IPS-20b (cell line): ENCODE measurements around the gene SLC39A9.

Experiments
- H3K27ac ChIP-seq: one replicate; pipeline ENCODE4 v1.5.1; 2013; ENCODE audit warnings: low read length
- H3K27me3 ChIP-seq: 2 replicates; pipeline ENCODE4 v1.6.1; 2013; ENCODE audit warnings: mild to moderate bottlenecking, low read length, inconsistent platforms; ENCODE audit not compliant: insufficient read depth
- H3K36me3 ChIP-seq: 2 replicates; pipeline ENCODE4 v1.6.1; 2013; ENCODE audit warnings: low read depth, mild to moderate bottlenecking, inconsistent platforms, low read length, moderate library complexity; ENCODE audit not compliant: insufficient read depth
- H3K4me1 ChIP-seq: 2 replicates; pipeline ENCODE4 v1.6.1; 2013; ENCODE audit warnings: mild to moderate bottlenecking, control low read depth, inconsistent platforms, low read length, moderate library complexity; ENCODE audit not compliant: insufficient read depth
- H3K4me3 ChIP-seq: 2 replicates; pipeline ENCODE4 v1.5.1; 2013; ENCODE audit warnings: mild to moderate bottlenecking, low read length, inconsistent platforms
- H3K9ac ChIP-seq: 2 replicates; pipeline ENCODE4 v1.6.1; 2013; ENCODE audit warnings: low read depth, mild to moderate bottlenecking, inconsistent platforms, low read length, moderate library complexity
- H3K9me3 ChIP-seq: 2 replicates; pipeline ENCODE4 v1.6.1; 2013; ENCODE audit warnings: mild to moderate bottlenecking, low read depth, low read length, inconsistent platforms; ENCODE audit not compliant: insufficient read depth

Gene SLC39A9

DNA sequence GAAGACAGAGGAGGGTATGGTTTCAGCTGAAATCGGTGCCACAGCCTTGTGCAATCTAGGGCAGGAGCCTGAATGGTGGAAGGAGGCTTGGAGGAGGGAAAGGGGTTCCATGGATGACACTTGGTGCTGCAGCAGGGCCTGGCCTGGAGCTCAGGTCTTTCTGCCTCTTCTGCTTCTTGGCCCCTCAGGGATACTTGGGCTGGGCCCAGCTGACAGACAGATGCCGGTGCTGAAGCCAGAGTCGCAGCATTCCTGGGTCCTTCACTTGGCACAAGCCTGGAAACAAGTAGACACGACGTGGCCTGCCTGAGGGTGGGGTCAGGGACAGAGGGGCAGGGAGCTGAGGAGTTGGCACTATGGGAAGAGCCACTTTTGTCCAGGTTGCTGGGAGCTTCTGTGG is 81.6 kb downstream of the SLC39A9 start:
- Histone ChIP-seq H3K9me3 (no peaks in the 10 kb centered on the region), H3K27me3 (peaks cover 48% of the 10 kb centered on the region), H3K4me1 (no peaks in the 10 kb centered on the region), H3K4me3 (no peak overlapping the region), H3K36me3 (no peaks in the 10 kb centered on the region), H3K9ac (no peak overlapping the region), H3K27ac (no peak overlapping the region)

DNA sequence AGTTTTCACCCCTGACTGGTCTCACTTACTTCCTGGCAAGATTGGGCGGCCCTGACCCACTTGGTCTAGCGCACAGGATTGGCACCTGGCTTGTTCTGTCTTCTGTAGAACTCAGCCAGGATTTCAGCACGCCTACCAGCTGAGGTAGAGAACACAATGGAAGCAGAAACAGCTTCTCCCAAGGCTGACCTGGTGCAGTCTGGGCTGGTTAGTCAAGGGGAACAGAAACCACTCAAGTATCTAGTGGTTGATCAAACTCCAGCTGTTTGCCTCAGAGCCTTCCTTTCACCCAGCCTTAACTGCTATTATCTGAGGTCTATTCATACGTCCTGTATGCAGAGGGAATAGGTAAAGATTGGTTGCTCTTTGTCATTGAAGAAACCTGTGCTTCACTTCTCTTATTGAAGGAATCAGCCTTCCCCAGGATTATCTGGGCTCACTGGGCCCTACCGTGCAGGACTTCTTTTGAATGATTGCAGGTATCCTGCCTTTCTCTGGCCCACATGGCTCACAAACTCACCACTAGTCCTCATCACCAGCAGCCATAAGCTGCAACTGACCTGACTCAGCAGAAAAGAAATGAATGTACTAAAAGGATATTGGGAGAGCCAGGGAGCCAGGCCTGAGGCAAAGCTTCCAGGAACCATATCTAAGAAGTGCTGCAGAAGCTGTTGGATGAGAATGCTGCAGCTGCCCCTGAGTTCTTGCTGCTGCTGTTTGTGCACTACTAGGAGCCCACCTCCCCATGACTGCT is 83.5 kb downstream of the SLC39A9 start:
- Histone ChIP-seq H3K4me1 (no peaks in the 10 kb centered on the region), H3K9me3 (no peaks in the 10 kb centered on the region), H3K4me3 (no peak overlapping the region), H3K9ac (no peak overlapping the region), H3K27me3 (peaks cover 67% of the 10 kb centered on the region), H3K27ac (no peak overlapping the region), H3K36me3 (no peaks in the 10 kb centered on the region)

DNA sequence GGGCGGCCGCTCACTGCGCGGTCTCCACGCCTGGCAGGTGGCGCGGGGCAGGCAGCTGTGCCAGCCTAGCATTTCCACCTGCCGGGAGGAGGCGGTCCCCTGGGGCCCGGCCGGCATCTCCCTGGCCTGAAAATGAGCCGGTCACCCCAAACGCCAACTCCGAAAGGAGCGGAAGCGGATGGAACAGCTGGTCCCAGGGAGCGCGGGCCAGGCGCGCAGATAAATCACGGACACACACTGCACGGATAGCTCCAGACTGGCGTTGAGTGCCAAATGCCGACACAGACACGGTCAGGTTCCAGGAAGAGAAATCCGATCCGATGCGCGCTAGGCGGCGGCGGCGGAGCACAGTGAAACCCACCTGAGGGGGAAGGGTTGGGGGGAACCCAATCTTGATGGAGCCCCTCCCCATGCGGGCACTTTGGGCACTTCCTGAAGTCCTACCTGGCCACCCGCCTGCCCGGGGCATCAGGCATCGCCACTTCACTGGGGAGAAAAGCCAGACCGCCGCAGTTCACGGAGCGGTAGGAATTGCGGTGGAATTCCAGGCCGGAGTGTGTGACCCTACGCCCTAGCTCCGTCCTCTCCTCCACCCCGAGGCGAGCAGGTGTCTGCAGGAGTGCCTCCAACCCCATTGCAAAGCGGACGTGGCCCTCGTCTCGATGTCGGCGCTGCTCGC is 85.4 kb downstream of the SLC39A9 start:
- Histone ChIP-seq H3K27me3 (peaks cover 86% of the 10 kb centered on the region), H3K36me3 (no peaks in the 10 kb centered on the region), H3K9ac (peak overlapping the region; percentile 27; the same call in 1 of the 2 replicates), H3K9me3 (no peaks in the 10 kb centered on the region), H3K4me3 (peak overlapping the region; percentile 78), H3K27ac (no peak overlapping the region), H3K4me1 (no peaks in the 10 kb centered on the region)

GRCh38 chr14:69484444-69485314 is 86.2 kb downstream of the SLC39A9 start, which contains the start of gene PLEKHD1:
Gene PLEKHD1 (plus strand): TSS chr14:69484728. CDS start chr14:69484966, 238 bp downstream.
- Histone ChIP-seq H3K9ac (peak within 1 kb of the TSS; percentile 27; the same call in 1 of the 2 replicates), H3K9me3 (no peaks in the 10 kb centered on the region), H3K27me3 (peaks cover 87% of the 10 kb centered on the region), H3K4me3 (peak within 1 kb of the TSS; percentile 78), H3K36me3 (no peaks in the 10 kb centered on the region), H3K27ac (no peak within 1 kb of the TSS), H3K4me1 (no peaks in the 10 kb centered on the region)

DNA sequence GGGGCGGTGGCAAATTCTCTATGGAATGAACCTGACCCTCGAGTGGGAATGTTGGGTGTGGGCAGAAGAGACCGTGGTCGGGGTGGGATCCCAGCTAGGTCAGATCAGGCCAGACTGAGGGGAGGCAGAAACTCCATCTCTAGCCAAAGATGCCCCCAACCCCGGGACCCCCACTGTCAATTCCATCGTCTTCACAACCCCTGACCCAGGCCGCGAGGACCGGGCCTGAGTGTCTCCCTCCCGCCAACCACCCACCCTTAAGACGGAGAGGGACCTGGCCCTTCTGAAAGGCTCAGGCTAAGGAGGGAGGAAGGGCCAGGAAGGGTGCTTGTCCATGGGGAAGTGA is 86.8 kb downstream of the SLC39A9 start:
- Histone ChIP-seq H3K27me3 (peaks cover 82% of the 10 kb centered on the region), H3K4me1 (no peaks in the 10 kb centered on the region), H3K27ac (no peak overlapping the region)

GRCh38 chr14:69485701-69486100 is 87.2 kb downstream of the SLC39A9 start:
- H3K9ac ChIP-seq = no peak overlapping the region
- no peaks in the 10 kb centered on the region for H3K9me3 ChIP-seq
- H3K36me3 ChIP-seq = no peaks in the 10 kb centered on the region
- no peak overlapping the region for H3K27ac ChIP-seq
- peaks cover 79% of the 10 kb centered on the region for H3K27me3 ChIP-seq
- no peaks in the 10 kb centered on the region for H3K4me1 ChIP-seq
- no peak overlapping the region for H3K4me3 ChIP-seq

More for the DNA sequence above, 86.8 kb downstream of the SLC39A9 start:
- Histone ChIP-seq H3K9me3 (no peaks in the 10 kb centered on the region), H3K4me3 (peak overlapping the region; percentile 78; the same call in 1 of the 2 replicates), H3K36me3 (no peaks in the 10 kb centered on the region), H3K9ac (no peak overlapping the region)

DNA sequence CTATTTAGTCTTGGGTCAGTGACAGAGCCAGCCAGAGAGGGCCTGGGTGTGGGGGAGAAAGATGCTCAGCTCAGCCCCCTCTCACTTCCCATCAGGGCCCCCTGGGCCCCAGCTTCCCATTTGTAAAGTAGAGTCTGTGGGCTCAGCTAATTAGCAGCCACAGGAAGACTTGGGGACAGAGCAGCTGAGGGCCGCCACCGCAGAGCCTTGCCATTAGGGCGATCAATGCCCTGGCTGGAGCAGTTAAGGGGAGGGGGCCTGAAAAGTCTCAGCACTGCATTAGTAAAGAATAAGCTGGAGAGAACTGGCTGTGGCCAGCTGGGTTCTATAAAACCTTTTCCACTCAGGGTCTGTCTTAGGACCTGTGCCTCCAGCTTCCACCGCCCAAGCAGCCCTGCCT is 88.7 kb downstream of the SLC39A9 start:
- Histone ChIP-seq H3K36me3 (no peaks in the 10 kb centered on the region), H3K27ac (no peak overlapping the region), H3K9ac (no peak overlapping the region), H3K27me3 (peaks cover 68% of the 10 kb centered on the region), H3K4me1 (no peaks in the 10 kb centered on the region), H3K9me3 (no peaks in the 10 kb centered on the region), H3K4me3 (no peak overlapping the region)

DNA sequence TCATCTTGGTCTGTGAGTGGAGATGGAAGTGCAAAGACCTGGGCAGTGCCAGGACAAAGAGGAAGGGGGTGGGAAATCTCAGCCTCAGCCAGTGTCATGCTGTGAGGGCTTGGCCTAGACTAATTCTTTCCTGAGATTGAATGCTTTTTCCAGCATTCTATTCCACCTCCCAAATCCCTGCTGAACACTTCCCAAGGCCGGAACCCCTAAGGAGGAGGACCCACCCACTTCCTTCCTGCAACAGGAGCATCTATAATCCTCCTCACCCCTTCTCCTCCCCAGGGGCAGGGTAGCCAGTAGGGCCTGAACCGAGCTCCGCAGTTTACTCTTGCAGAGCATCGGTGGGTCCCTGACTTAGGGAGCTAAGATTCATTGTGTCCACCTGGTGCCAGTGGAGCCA is 89.3 kb downstream of the SLC39A9 start:
- no peaks in the 10 kb centered on the region for H3K4me1 ChIP-seq
- H3K9ac ChIP-seq = no peak overlapping the region
- no peaks in the 10 kb centered on the region for H3K9me3 ChIP-seq
- H3K36me3 ChIP-seq = no peaks in the 10 kb centered on the region
- peaks cover 62% of the 10 kb centered on the region for H3K27me3 ChIP-seq
- no peak overlapping the region for H3K4me3 ChIP-seq
- no peak overlapping the region for H3K27ac ChIP-seq

DNA sequence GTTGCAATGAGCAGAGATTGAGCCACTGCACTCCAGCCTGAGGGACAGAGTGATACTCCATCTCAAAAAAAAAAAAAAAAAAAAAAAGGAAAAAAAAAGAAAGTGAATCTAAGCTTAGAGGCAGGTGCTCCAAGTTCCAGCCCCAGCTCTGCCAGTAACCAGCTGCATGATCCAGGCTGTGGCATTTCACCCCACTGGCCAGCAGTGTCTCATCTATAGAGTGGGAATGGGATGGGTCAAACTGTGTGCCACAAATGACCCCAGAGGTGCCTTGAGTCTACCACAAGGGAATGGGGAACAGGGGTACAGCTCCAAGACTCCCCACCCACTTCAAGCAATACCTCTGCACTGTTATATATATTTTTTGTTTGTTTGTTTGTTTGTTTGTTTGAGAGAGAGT is 91.0 kb downstream of the SLC39A9 start:
- no peak overlapping the region for H3K4me3 ChIP-seq
- no peaks in the 10 kb centered on the region for H3K9me3 ChIP-seq

GRCh38 chr14:69490219-69490918 is 91.9 kb downstream of the SLC39A9 start:
- Histone ChIP-seq H3K4me3 (no peak overlapping the region), H3K36me3 (no peaks in the 10 kb centered on the region), H3K27me3 (peaks cover 36% of the 10 kb centered on the region), H3K9me3 (no peaks in the 10 kb centered on the region), H3K9ac (no peak overlapping the region), H3K4me1 (no peaks in the 10 kb centered on the region), H3K27ac (no peak overlapping the region)

More for the DNA sequence above, 91.0 kb downstream of the SLC39A9 start:
- H3K4me1 ChIP-seq = no peaks in the 10 kb centered on the region
- peaks cover 45% of the 10 kb centered on the region for H3K27me3 ChIP-seq
- H3K27ac ChIP-seq = no peak overlapping the region
- H3K9ac ChIP-seq = no peak overlapping the region
- H3K36me3 ChIP-seq = no peaks in the 10 kb centered on the region

- Histone ChIP-seq H3K27ac (no peak overlapping the region), H3K4me3 (no peak overlapping the region), H3K27me3 (peaks cover 28% of the 10 kb centered on the region), H3K9me3 (no peaks in the 10 kb centered on the region), H3K9ac (no peak overlapping the region), H3K4me1 (no peaks in the 10 kb centered on the region), H3K36me3 (no peaks in the 10 kb centered on the region)
Observed at GRCh38 chr14:69491193-69491592, 92.7 kb downstream of the SLC39A9 start.
